IMR-90 (cell line): ENCODE data around the gene SLIT3. TPM values are rescaled to one million over a fixed set of nuclear protein-coding genes. Genes with fewer than 3 reads are reported as not detected.

ENCODE experiments used
- ATAC-seq: fragments of 200-7000 bp; cut with Tn5 transposase; 2 replicates; pipeline ENCODE4 v1.9.1; 2020; ENCODE audit warnings: low read depth, mild to moderate bottlenecking, moderate library complexity
- BruUV-seq: library from RNA; stranded (reverse); fragments of 400-500 nt; replicated peaks from 2 replicates; lab custom pipeline; 2021; lab: Mats Ljungman, UMichigan
- CTCF ChIA-PET: fragments of 300-600 bp; formaldehyde crosslinking; extraction: SDS; loops from one replicate; lab custom pipeline; 2021; ENCODE audit warnings: antibody characterized with exemption; lab: Yijun Ruan, JAX
- POLR2A ChIA-PET: fragments of 300-600 bp; sonication (Branson Sonifier 250); formaldehyde crosslinking; loops from one replicate; lab custom pipeline; 2022; ENCODE audit warnings: antibody characterized with exemption; ENCODE audit not compliant: unreplicated experiment; lab: Charles Lee
- DNase-seq: peaks from one replicate; pipeline ENCODE4 v3.0.0; 2013
- H2AFZ ChIP-seq: replicated peaks from 2 replicates; pipeline ENCODE3; 2013; ENCODE audit warnings: low read length, mild to moderate bottlenecking; ENCODE audit not compliant: poor library complexity
- H2AK5ac ChIP-seq: 2 replicates; pipeline ENCODE4 v1.6.1; 2013; ENCODE audit warnings: low read depth, low read length, inconsistent platforms
- H2AK9ac ChIP-seq: replicated peaks from 2 replicates; pipeline ENCODE3; 2013; ENCODE audit warnings: mild to moderate bottlenecking, low read depth, low read length, moderate library complexity; ENCODE audit not compliant: poor library complexity
- H2BK120ac ChIP-seq: 2 replicates; pipeline ENCODE4 v1.6.1; 2013; ENCODE audit warnings: low read depth, low read length, inconsistent platforms
- H2BK15ac ChIP-seq: 3 replicates; pipeline ENCODE4 v1.6.1; 2013; ENCODE audit warnings: low read depth, low read length, inconsistent platforms
- H2BK20ac ChIP-seq: 2 replicates; pipeline ENCODE4 v1.6.1; 2013; ENCODE audit warnings: low read depth, mild to moderate bottlenecking, inconsistent platforms, low read length, moderate library complexity
- H2BK5ac ChIP-seq: 2 replicates; pipeline ENCODE4 v1.6.1; 2013; ENCODE audit warnings: mild to moderate bottlenecking, low read depth, low read length, inconsistent platforms; ENCODE audit not compliant: poor library complexity, severe bottlenecking
- H3K14ac ChIP-seq: replicated peaks from 2 replicates; pipeline ENCODE4 v1.6.1; 2013; ENCODE audit warnings: low read depth, low read length, inconsistent platforms
- H3K18ac ChIP-seq: 2 replicates; pipeline ENCODE4 v1.6.1; 2013; ENCODE audit warnings: low read depth, low read length, control low read depth
- H3K23ac ChIP-seq: 2 replicates; pipeline ENCODE4 v1.6.1; 2013; ENCODE audit warnings: low read depth, low read length, inconsistent platforms
- H3K27ac ChIP-seq: 2 replicates; pipeline ENCODE4 v1.5.1; 2013; ENCODE audit warnings: mild to moderate bottlenecking, control low read depth, low read length; ENCODE audit not compliant: insufficient read depth
- H3K27me3 ChIP-seq: 2 replicates; pipeline ENCODE4 v1.6.1; 2013; ENCODE audit warnings: low read length; ENCODE audit not compliant: control insufficient read depth, insufficient read depth
- H3K36me3 ChIP-seq: 2 replicates; pipeline ENCODE4 v1.6.1; 2013; ENCODE audit warnings: low read length, mixed read lengths; ENCODE audit not compliant: control insufficient read depth, insufficient read depth
- H3K4ac ChIP-seq: 2 replicates; pipeline ENCODE4 v1.6.1; 2013; ENCODE audit warnings: low read depth, low read length, inconsistent platforms
- H3K4me1 ChIP-seq: 2 replicates; pipeline ENCODE4 v1.6.1; 2013; ENCODE audit warnings: low read length, mixed read lengths; ENCODE audit not compliant: control insufficient read depth, insufficient read depth
- H3K4me2 ChIP-seq: 2 replicates; pipeline ENCODE4 v1.6.1; 2013; ENCODE audit warnings: low read depth, mild to moderate bottlenecking, control low read depth, low read length, moderate library complexity
- H3K4me3 ChIP-seq: 2 replicates; pipeline ENCODE4 v1.5.1; 2013; ENCODE audit warnings: low read depth, mild to moderate bottlenecking, control low read depth, low read length, moderate library complexity; ENCODE audit not compliant: insufficient read depth
- H3K56ac ChIP-seq: 2 replicates; pipeline ENCODE4 v1.6.1; 2013; ENCODE audit warnings: low read length, inconsistent platforms; ENCODE audit not compliant: insufficient read depth; ENCODE audit errors: extremely low read depth
- H3K79me1 ChIP-seq, 2 experiments: 2 replicates each; pipeline ENCODE4 v1.6.1; 2013; ENCODE audit warnings: low read length in 2 of 2, inconsistent platforms in 1 of 2, low read depth in 1 of 2
- H3K9ac ChIP-seq: 2 replicates; pipeline ENCODE4 v1.6.1; 2013; ENCODE audit warnings: low read depth, low read length, control low read depth
- H3K9me1 ChIP-seq: 2 replicates; pipeline ENCODE4 v1.6.1; 2013; ENCODE audit warnings: low read length, inconsistent platforms; ENCODE audit not compliant: insufficient read depth
- H3K9me3 ChIP-seq: 2 replicates; pipeline ENCODE4 v1.6.1; 2013; ENCODE audit warnings: low read length; ENCODE audit not compliant: control insufficient read depth, insufficient read depth
- H4K20me1 ChIP-seq: 2 replicates; pipeline ENCODE4 v1.6.1; 2013; ENCODE audit warnings: low read length, inconsistent platforms; ENCODE audit not compliant: insufficient read depth
- H4K5ac ChIP-seq: 2 replicates; pipeline ENCODE4 v1.6.1; 2013; ENCODE audit warnings: mild to moderate bottlenecking, low read depth, low read length, control low read depth
- H4K8ac ChIP-seq, 2 experiments: 2 replicates each; pipeline ENCODE4 v1.6.1; 2013; ENCODE audit warnings: low read depth in 2 of 2, low read length in 2 of 2, control low read depth in 1 of 2, inconsistent platforms in 1 of 2
- H4K91ac ChIP-seq: 2 replicates; pipeline ENCODE4 v1.6.1; 2013; ENCODE audit warnings: low read depth, low read length, inconsistent platforms; ENCODE audit not compliant: insufficient read depth
- BHLHE40 ChIP-seq: fragments of 150-350 bp; IDR thresholded peaks from 2 replicates; pipeline ENCODE4 v1.6.1; 2016; ENCODE audit warnings: mild to moderate bottlenecking, low read depth, low read length
- CEBPB ChIP-seq: IDR thresholded peaks from 2 replicates; pipeline ENCODE4 v1.6.1; 2012; ENCODE audit warnings: low read depth, low read length, improper control_type of control experiment
- CHD1 ChIP-seq: IDR thresholded peaks from 2 replicates; pipeline ENCODE4 v1.6.1; 2012; ENCODE audit warnings: low read depth, low read length, improper control_type of control experiment
- ELK1 ChIP-seq: fragments of 150-350 bp; IDR thresholded peaks from 2 replicates; pipeline ENCODE4 v1.6.1; 2016; ENCODE audit warnings: low read depth, mild to moderate bottlenecking, low read length, moderate library complexity, borderline replicate concordance
- FOS ChIP-seq: fragments of 150-350 bp; IDR thresholded peaks from 2 replicates; pipeline ENCODE4 v1.6.1; 2016; ENCODE audit warnings: low read depth, low read length
- MXI1 ChIP-seq: IDR thresholded peaks from 2 replicates; pipeline ENCODE4 v1.6.1; 2012; ENCODE audit warnings: low read depth, mild to moderate bottlenecking, low read length, moderate library complexity, borderline replicate concordance
- POLR2A ChIP-seq: IDR thresholded peaks from 2 replicates; pipeline ENCODE4 v1.6.1; 2012; ENCODE audit warnings: mild to moderate bottlenecking, low read depth, low read length
- RAD21 ChIP-seq: IDR thresholded peaks from 2 replicates; pipeline ENCODE4 v1.6.1; 2012; ENCODE audit warnings: low read length, improper control_type of control experiment
- RCOR1 ChIP-seq: IDR thresholded peaks from 2 replicates; pipeline ENCODE4 v1.6.1; 2012; ENCODE audit warnings: mild to moderate bottlenecking, low read length, improper control_type of control experiment; ENCODE audit not compliant: insufficient replicate concordance
- RFX5 ChIP-seq: IDR thresholded peaks from 2 replicates; pipeline ENCODE4 v1.8.0; 2012; ENCODE audit warnings: low read depth, mild to moderate bottlenecking, low read length, moderate library complexity
- WGBS, 2 experiments: methylation state at CpG; one replicate each; pipeline versions ENCODE4 v1.1.5 to v1.1.7; 2013; ENCODE audit warnings: missing lambda C conversion rate in 2 of 2; ENCODE audit not compliant: insufficient read length in 1 of 2; ENCODE audit errors: extremely low coverage in 2 of 2; 5-methylcytosine and 5-hydroxymethylcytosine counted together
- dilution Hi-C: fragments of 300-500 bp; cut with HindIII; formaldehyde crosslinking; loops from one replicate; pipeline ENCODE4 v1.14.3; 2018; ENCODE audit warnings: low sequenced_read_pairs; ENCODE audit not compliant: unreplicated experiment
- in situ Hi-C: fragments of 300-500 bp; cut with MboI; formaldehyde crosslinking; loops from 3 replicates; pipeline ENCODE4 v1.14.3; 2019; ENCODE audit warnings: low sequenced_read_pairs, inconsistent platforms, mixed read lengths
- intact Hi-C: fragments of 100-400 bp; cut with micrococcal nuclease; formaldehyde crosslinking; loops from 2 replicates; pipeline ENCODE4 v1.10.0; 2022
- polyA plus RNA-seq, 3 experiments: library from polyadenylated mRNA; depleted of rRNA; stranded (reverse); fragments of >200 nt; gene quantifications; 2 replicates each; pipeline ENCODE4 v1.2.3, GENCODE V29; 2012; ENCODE audit warnings: low replicate concordance in 1 of 3
- total RNA-seq: library from RNA; depleted of rRNA; stranded (reverse); fragments of >200 nt; gene quantifications from 2 replicates; pipeline ENCODE4 v1.2.3, GENCODE V29; 2012

Gene SLIT3
- total and polyA plus RNA-seq, 2 of the 4 experiments (the other 2 are of a cell fraction): 0.18 to 0.50 TPM

DNA sequence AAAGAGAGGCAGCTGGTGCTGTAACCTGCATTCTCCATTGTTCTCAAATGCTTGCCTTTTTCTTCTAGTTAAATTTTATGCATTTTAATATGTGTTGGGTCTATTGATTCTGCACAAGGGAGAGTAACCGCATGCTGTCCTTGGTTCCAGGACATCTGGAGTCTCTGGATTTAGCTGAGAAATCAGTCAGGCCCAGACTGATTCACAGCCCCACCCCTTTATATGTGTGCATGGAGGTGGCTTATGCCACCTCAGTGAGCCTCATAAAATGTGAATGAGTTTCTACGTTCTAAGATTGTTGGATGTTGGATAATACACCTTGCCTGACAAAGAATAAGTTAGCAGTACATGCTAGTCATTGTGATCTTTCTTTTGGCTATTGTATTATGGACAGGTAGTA is 611.7 kb downstream of the SLIT3 start:
- H4K5ac ChIP-seq: no peak overlapping the region
- no peak overlapping the region for H2BK120ac ChIP-seq
- no peak overlapping the region for H2BK15ac ChIP-seq
- no peak overlapping the region for H3K27ac ChIP-seq
- H3K18ac ChIP-seq: no peak overlapping the region
- dilution Hi-C loops (no loop called here), in situ Hi-C loops (loop anchor here (25.0 kb wide), 1 partner anchor 873 kb away; no protein-coding TSS in a partner anchor), intact Hi-C loops (no loop called here)
- H3K4me2 ChIP-seq: no peak overlapping the region
- no TSS peak for BruUV-seq
- peaks cover 3% of the 10 kb centered on the region for H3K27me3 ChIP-seq
- H4K8ac ChIP-seq: no peak overlapping the region
- no peak overlapping the region for H2BK5ac ChIP-seq
- DNase-seq: no peak
- H3K4me3 ChIP-seq: no peak overlapping the region
- WGBS, 2 experiments: no CpG with 5 or more reads among the region's 2 CpGs
- H4K20me1 ChIP-seq: no peaks in the 10 kb centered on the region
- ATAC-seq: no peak
- ChIA-PET POLR2A (no interaction called here), CTCF (no interaction called here)
- TF ChIP-seq RCOR1: no peak
- TF ChIP-seq CHD1: no peak
- TF ChIP-seq RFX5: no peak
- no peak for TF ChIP-seq CEBPB
- TF ChIP-seq BHLHE40: no peak
- TF ChIP-seq RAD21: no peak
- no peak for TF ChIP-seq MXI1
- no peak for TF ChIP-seq ELK1
- no peak for TF ChIP-seq FOS
- TF ChIP-seq POLR2A: no peak
- no peaks in the 10 kb centered on the region for H3K36me3 ChIP-seq
- H3K9me3 ChIP-seq: no peaks in the 10 kb centered on the region
- H2BK20ac ChIP-seq: no peak overlapping the region
- no peaks in the 10 kb centered on the region for H3K4me1 ChIP-seq
- H3K79me1 ChIP-seq: no peaks in the 10 kb centered on the region
- H2AFZ ChIP-seq: no peak overlapping the region
- no peak overlapping the region for H3K23ac ChIP-seq
- no peak overlapping the region for H3K14ac ChIP-seq
- no peaks in the 10 kb centered on the region for H3K9me1 ChIP-seq
- H2AK9ac ChIP-seq: no peak overlapping the region
- no peak overlapping the region for H3K9ac ChIP-seq
- no peak overlapping the region for H4K91ac ChIP-seq
- H2AK5ac ChIP-seq: no peak overlapping the region
- no peak overlapping the region for H3K56ac ChIP-seq
- no peak overlapping the region for H3K4ac ChIP-seq
